ENCODE results near the gene TMEM138. TPM values are rescaled to one million over a fixed set of nuclear protein-coding genes. Genes with fewer than 3 reads are reported as not detected.

The TMEM138 gene
- polyA plus RNA-seq, 1 experiment: 55.6 TPM

GRCh38 chr11:61404641-61405040, 42.5 kb downstream of the TMEM138 start:
- Histone ChIP-seq H3K4me3 (ENCODE audit: low read depth, low read length) (no peak overlapping the region), H3K36me3 (ENCODE audit: control insufficient read depth, insufficient read depth, low read length) (peaks cover 21% of the 10 kb centered on the region), H3K27me3 (ENCODE audit: control insufficient read depth, insufficient read depth, low read length) (no peaks in the 10 kb centered on the region)
- no peak for TF ChIP-seq CTCF (IDR thresholded peaks at IDR 0.05; ENCODE audit: insufficient read depth, low read depth, low read length)
- POLR2A ChIA-PET: no interaction called here
- no peak for DNase-seq (ENCODE audit: low read depth)
- CTCF ChIA-PET: interaction anchor here (1.0 kb wide), 1 partner anchor 234 kb away, joined by 3 read pairs; no protein-coding TSS in a partner anchor

GRCh38 chr11:61406067-61406466, 43.9 kb downstream of the TMEM138 start:
- CTCF ChIA-PET: no interaction called here
- no peak overlapping the region for H3K4me3 ChIP-seq (ENCODE audit: low read depth, low read length)
- peaks cover 27% of the 10 kb centered on the region for H3K36me3 ChIP-seq (ENCODE audit: control insufficient read depth, insufficient read depth, low read length)
- DNase-seq (ENCODE audit: low read depth): no peak
- H3K27me3 ChIP-seq (ENCODE audit: control insufficient read depth, insufficient read depth, low read length): no peaks in the 10 kb centered on the region
- POLR2A ChIA-PET: no interaction called here
- TF ChIP-seq CTCF (IDR thresholded peaks at IDR 0.05; ENCODE audit: insufficient read depth, low read depth, low read length): no peak

GRCh38 chr11:61406991-61407728, 45.0 kb downstream of the TMEM138 start:
- ChIA-PET POLR2A (no interaction called here), CTCF (interaction anchor here (1.1 kb wide), 1 partner anchor 14 kb away, joined by 4 read pairs; no protein-coding TSS in a partner anchor)
- Histone ChIP-seq H3K27me3 (ENCODE audit: control insufficient read depth, insufficient read depth, low read length) (no peaks in the 10 kb centered on the region), H3K36me3 (ENCODE audit: control insufficient read depth, insufficient read depth, low read length) (peaks cover 30% of the 10 kb centered on the region), H3K4me3 (ENCODE audit: low read depth, low read length) (no peak overlapping the region)
- DNase-seq (ENCODE audit: low read depth): no peak
- no peak for TF ChIP-seq CTCF (IDR thresholded peaks at IDR 0.05; ENCODE audit: insufficient read depth, low read depth, low read length)

- ChIA-PET CTCF (interaction anchor here (1.3 kb wide), 1 partner anchor 75 kb away, joined by 3 read pairs; no protein-coding TSS in a partner anchor), POLR2A (no interaction called here)
- H3K36me3 ChIP-seq (ENCODE audit: control insufficient read depth, insufficient read depth, low read length): peaks cover 28% of the 10 kb centered on the region
- DNase-seq (ENCODE audit: low read depth): no peak
- H3K4me3 ChIP-seq (ENCODE audit: low read depth, low read length): no peak overlapping the region
- TF ChIP-seq CTCF (IDR thresholded peaks at IDR 0.05; ENCODE audit: insufficient read depth, low read depth, low read length): no peak
- no peaks in the 10 kb centered on the region for H3K27me3 ChIP-seq (ENCODE audit: control insufficient read depth, insufficient read depth, low read length)
These were observed 49.4 kb downstream of the TMEM138 start for GRCh38 chr11:61411589-61411988.

- CTCF ChIA-PET: interaction anchor here (0.7 to 0.8 kb wide), 3 partner anchors 16 to 33 kb away, joined by 3 to 5 read pairs (median 3); partner anchors contain the start of gene CPSF7
These were observed 51.3 kb downstream of the TMEM138 start for GRCh38 chr11:61413496-61413895.

More at GRCh38 chr11:61413496-61413895, 51.3 kb downstream of the TMEM138 start:
- no peaks in the 10 kb centered on the region for H3K27me3 ChIP-seq (ENCODE audit: control insufficient read depth, insufficient read depth, low read length)
- peaks cover 27% of the 10 kb centered on the region for H3K36me3 ChIP-seq (ENCODE audit: control insufficient read depth, insufficient read depth, low read length)
- no peak for TF ChIP-seq CTCF (IDR thresholded peaks at IDR 0.05; ENCODE audit: insufficient read depth, low read depth, low read length)
- POLR2A ChIA-PET: interaction anchor here (0.7 kb wide), 1 partner anchor 13 kb away, joined by 11 read pairs; no protein-coding TSS in a partner anchor
- DNase-seq (ENCODE audit: low read depth): no peak
- H3K4me3 ChIP-seq (ENCODE audit: low read depth, low read length): no peak overlapping the region
